Upper lobe of right lung (tissue), 1 donor: Measurements from ENCODE around the gene RPA3. TPM values are rescaled to one million over a fixed set of nuclear protein-coding genes. Genes with fewer than 3 reads are reported as not detected.
A peak's percentile ranks its signal among the peaks of the same experiment; 100 is the strongest.
"Not testable (repeated sequence)": the region's sequence is repeated elsewhere in the genome, so short reads cannot be mapped to it uniquely, and the experiment has no call there.

ENCODE experiments used
- ATAC-seq: fragments of 200-7000 bp; cut with Tn5 transposase; one replicate; pipeline ENCODE4 v1.9.1; 2020; ENCODE audit warnings: mild to moderate bottlenecking, moderate library complexity
- DNase-seq: peaks from one replicate; pipeline ENCODE4 v3.0.0-alpha.2; 2020
- H3K27ac ChIP-seq: fragments of 200-600 bp; one replicate; pipeline ENCODE4 v1.8.0; 2022
- H3K27me3 ChIP-seq: fragments of 200-600 bp; one replicate; pipeline ENCODE4 v1.8.0; 2022; ENCODE audit warnings: mild to moderate bottlenecking
- H3K36me3 ChIP-seq: fragments of 200-600 bp; one replicate; pipeline ENCODE4 v1.8.0; 2022
- H3K4me1 ChIP-seq: fragments of 200-600 bp; one replicate; pipeline ENCODE4 v1.8.0; 2022
- H3K4me3 ChIP-seq: fragments of 200-600 bp; one replicate; pipeline ENCODE4 v1.8.0; 2022; ENCODE audit warnings: mild to moderate bottlenecking
- H3K9me3 ChIP-seq: fragments of 200-600 bp; one replicate; pipeline ENCODE4 v1.8.0; 2022
- CTCF ChIP-seq: fragments of 200-600 bp; IDR thresholded peaks from one replicate; pipeline ENCODE4 v1.8.0; 2022; ENCODE audit warnings: antibody characterized with exemption
- intact Hi-C: fragments of 100-400 bp; cut with DNase I; formaldehyde crosslinking; loops from one replicate; pipeline ENCODE4 v1.11.0; 2022
- total RNA-seq: library from RNA; stranded (reverse); fragmentation: NEBNext Ultra II Directional; extraction: Animal tissue kit (Norgen Biotek cat#: 25700); gene quantifications from one replicate; pipeline ENCODE4 v1.2.1, GENCODE V29; 2021
- donor health status: DM: no; HTN: yes; CAD: no; lungs with severe emphysema.

RPA3 gene
- total RNA-seq, 1 donor from 2014 or later: 21.4 TPM

DNA sequence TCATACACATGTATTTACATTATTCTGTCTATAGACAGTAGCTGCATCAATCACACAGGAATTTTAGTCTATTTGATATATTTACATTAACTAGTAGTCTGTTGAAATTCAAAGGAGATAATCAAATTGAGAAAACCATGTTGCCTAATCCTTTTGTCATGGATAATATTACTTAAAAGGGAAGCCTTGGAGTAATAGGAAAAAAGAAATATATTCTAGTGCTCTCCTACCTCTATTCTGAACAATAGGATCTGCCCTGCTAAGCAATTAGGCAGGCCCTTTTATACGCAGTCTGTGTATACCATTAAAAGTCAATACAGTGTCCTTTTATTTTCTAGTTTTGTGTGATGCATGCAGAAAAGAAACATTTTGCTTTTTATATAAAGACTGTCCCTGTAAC is 53.4 kb downstream of the RPA3 start:
- ATAC-seq: no peak
- H3K4me3 ChIP-seq: no peak overlapping the region
- no peak overlapping the region for H3K27ac ChIP-seq

DNA sequence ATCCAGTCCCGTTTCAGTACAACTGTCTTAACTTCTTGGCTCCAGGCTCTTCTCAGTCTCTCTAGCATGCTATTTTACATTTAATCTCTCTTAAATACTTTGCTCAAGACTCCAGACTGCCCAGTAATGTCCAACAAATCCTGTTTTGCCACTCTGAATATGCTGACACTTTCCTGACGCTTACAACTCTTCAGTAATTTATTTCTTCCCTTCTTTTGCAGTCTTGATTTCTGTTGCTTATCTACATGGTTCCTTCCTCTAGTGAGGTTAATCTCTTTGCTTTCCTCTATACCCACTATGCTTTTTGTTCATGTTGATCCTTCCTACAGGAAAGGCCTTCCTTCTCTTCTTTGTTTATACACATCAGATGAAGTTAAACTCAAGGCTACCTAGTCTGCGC is 54.1 kb downstream of the RPA3 start:
- Histone ChIP-seq H3K36me3 (no peaks in the 10 kb centered on the region), H3K4me1 (peaks cover 7% of the 10 kb centered on the region), H3K27me3 (no peaks in the 10 kb centered on the region), H3K4me3 (no peak overlapping the region), H3K9me3 (no peaks in the 10 kb centered on the region), H3K27ac (no peak overlapping the region)
- TF ChIP-seq CTCF: no peak
- intact Hi-C loops: no loop called here
- no peak for DNase-seq
- no peak for ATAC-seq

More for the DNA sequence above, 53.4 kb downstream of the RPA3 start:
- H3K4me1 ChIP-seq: peaks cover 7% of the 10 kb centered on the region
- intact Hi-C loops: no loop called here
- no peak for DNase-seq
- H3K36me3 ChIP-seq: no peaks in the 10 kb centered on the region
- H3K27me3 ChIP-seq: no peaks in the 10 kb centered on the region
- H3K9me3 ChIP-seq: no peaks in the 10 kb centered on the region
- TF ChIP-seq CTCF: no peak

DNA sequence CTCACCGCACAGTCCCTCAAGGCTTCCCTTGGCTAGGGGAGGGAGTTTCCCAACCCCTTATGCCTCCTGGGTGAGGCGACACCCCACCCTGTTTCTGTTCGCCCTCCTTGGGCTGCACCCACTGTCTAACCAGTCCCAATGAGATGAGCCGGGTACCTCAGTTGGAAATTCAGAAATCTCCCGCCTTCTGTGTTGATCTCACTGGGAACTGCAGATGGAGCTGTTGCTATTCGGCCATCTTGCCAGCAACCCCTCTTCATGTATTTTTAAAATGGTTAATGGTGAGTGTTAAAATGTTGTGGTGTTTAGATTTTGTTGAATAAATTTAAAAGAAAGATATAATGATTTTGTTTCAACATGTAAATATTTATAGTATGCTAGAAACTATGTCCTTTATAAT is 55.9 kb downstream of the RPA3 start:
- no peak for DNase-seq
- H3K27ac ChIP-seq: no peak overlapping the region
- peak; percentile 5 for TF ChIP-seq CTCF
- H3K36me3 ChIP-seq: no peaks in the 10 kb centered on the region
- no peaks in the 10 kb centered on the region for H3K27me3 ChIP-seq
- H3K9me3 ChIP-seq: no peaks in the 10 kb centered on the region
- intact Hi-C loops: no loop called here
- no peak for ATAC-seq
- H3K4me1 ChIP-seq: peaks cover 7% of the 10 kb centered on the region
- H3K4me3 ChIP-seq: no peak overlapping the region

GRCh38 chr7:7656459-7656858 is 61.9 kb downstream of the RPA3 start:
- H3K4me3 ChIP-seq, H3K4me1 ChIP-seq, intact Hi-C loops, H3K27me3 ChIP-seq, ATAC-seq, H3K9me3 ChIP-seq, H3K36me3 ChIP-seq, H3K27ac ChIP-seq, DNase-seq: not testable (repeated sequence)

DNA sequence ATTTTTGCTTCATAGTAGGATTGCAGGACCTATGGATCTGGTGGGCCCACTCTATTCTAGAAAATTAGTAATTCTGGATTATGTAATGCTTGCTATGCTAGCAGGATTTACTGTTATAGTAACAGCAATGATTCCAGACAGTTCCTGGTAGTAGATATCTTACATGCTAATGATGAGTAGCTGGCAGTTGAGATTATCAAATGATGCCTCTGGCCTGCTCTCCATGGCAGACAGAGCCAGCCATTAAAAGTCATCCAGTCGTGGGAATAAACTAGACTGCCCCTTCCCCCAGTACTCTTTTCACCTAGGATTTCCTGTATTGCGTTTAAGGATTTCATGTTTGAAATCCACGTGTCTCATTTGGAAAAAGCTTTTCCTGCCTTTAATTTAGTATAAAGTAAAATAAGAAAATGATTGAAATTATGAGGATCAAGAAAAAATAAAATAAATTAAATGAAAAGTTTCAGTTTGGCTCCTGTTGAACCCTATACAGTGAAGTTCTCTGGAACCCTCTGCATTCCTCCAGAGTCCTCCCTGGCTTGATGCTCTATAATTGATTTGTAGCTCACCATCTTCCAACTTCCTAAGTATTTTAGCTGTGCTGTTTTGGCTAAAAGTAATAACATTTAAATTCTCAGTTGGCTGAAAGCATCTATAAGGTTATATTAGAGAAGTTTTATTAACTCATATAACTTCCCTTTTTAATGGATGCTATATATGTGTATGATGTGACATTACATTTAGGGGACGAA is 63.3 kb downstream of the RPA3 start:
- no peak for TF ChIP-seq CTCF
- Histone ChIP-seq H3K36me3 (no peaks in the 10 kb centered on the region), H3K4me3 (no peak overlapping the region), H3K9me3 (no peaks in the 10 kb centered on the region), H3K4me1 (peaks cover 4% of the 10 kb centered on the region), H3K27me3 (no peaks in the 10 kb centered on the region), H3K27ac (no peak overlapping the region)
- ATAC-seq: no peak
- DNase-seq: no peak
- intact Hi-C loops: no loop called here

GRCh38 chr7:7653593-7654187 is 64.7 kb downstream of the RPA3 start:
- intact Hi-C loops: no loop called here
- Histone ChIP-seq H3K27ac (no peak overlapping the region), H3K36me3 (no peaks in the 10 kb centered on the region), H3K4me1 (peaks cover 4% of the 10 kb centered on the region), H3K27me3 (no peaks in the 10 kb centered on the region), H3K9me3 (no peaks in the 10 kb centered on the region), H3K4me3 (no peak overlapping the region)
- ATAC-seq (no peak), DNase-seq (no peak)
- peak; percentile 43 for TF ChIP-seq CTCF
